ENCODE data around the gene PCDHA6.
"Not testable (repeated sequence)": the region's sequence is repeated elsewhere in the genome, so short reads cannot be mapped to it uniquely, and the experiment has no call there.

PCDHA6 gene

GRCh38 chr5:140794595-140795258 lies 33.0 kb upstream of the PCDHA6 start, which contains the start of gene PCDHA2:
Gene PCDHA2 (plus strand): TSS chr5:140794852.
- Histone ChIP-seq H3K36me3 (ENCODE audit: control insufficient read depth, insufficient read depth, low read length) (no peaks in the 10 kb centered on the region), H3K4me3 (replicated peaks; ENCODE audit: low read depth, low read length) (no peak within 1 kb of the TSS), H3K27me3 (replicated peaks; ENCODE audit: control insufficient read depth, insufficient read depth, low read length) (no peaks in the 10 kb centered on the region)
- no peak for TF ChIP-seq CTCF (IDR thresholded peaks at IDR 0.05; ENCODE audit: insufficient read depth, low read length, poor library complexity, severe bottlenecking)
- no peak for DNase-seq (ENCODE audit: extremely low read depth, insufficient read length)

GRCh38 chr5:140795259-140795641 lies 32.5 kb upstream of the PCDHA6 start:
- no peak for TF ChIP-seq CTCF (IDR thresholded peaks at IDR 0.05; ENCODE audit: insufficient read depth, low read length, poor library complexity, severe bottlenecking)
- Histone ChIP-seq H3K27me3 (replicated peaks; ENCODE audit: control insufficient read depth, insufficient read depth, low read length) (no peaks in the 10 kb centered on the region), H3K36me3 (ENCODE audit: control insufficient read depth, insufficient read depth, low read length) (no peaks in the 10 kb centered on the region), H3K4me3 (replicated peaks; ENCODE audit: low read depth, low read length) (no peak overlapping the region)
- DNase-seq (ENCODE audit: extremely low read depth, insufficient read length) = no peak

- not testable (repeated sequence) for H3K4me3 ChIP-seq (replicated peaks; ENCODE audit: low read depth, low read length); H3K36me3 ChIP-seq (ENCODE audit: control insufficient read depth, insufficient read depth, low read length); DNase-seq (ENCODE audit: extremely low read depth, insufficient read length); H3K27me3 ChIP-seq (replicated peaks; ENCODE audit: control insufficient read depth, insufficient read depth, low read length)
Observed at GRCh38 chr5:140796072-140796717, 31.6 kb upstream of the PCDHA6 start.

- Histone ChIP-seq H3K27me3 (replicated peaks; ENCODE audit: control insufficient read depth, insufficient read depth, low read length) (no peaks in the 10 kb centered on the region), H3K36me3 (ENCODE audit: control insufficient read depth, insufficient read depth, low read length) (no peaks in the 10 kb centered on the region), H3K4me3 (replicated peaks; ENCODE audit: low read depth, low read length) (no peak overlapping the region)
- no peak for TF ChIP-seq CTCF (IDR thresholded peaks at IDR 0.05; ENCODE audit: insufficient read depth, low read length, poor library complexity, severe bottlenecking)
- no peak for DNase-seq (ENCODE audit: extremely low read depth, insufficient read length)
Observed at GRCh38 chr5:140796718-140797095, 31.1 kb upstream of the PCDHA6 start.

- Histone ChIP-seq H3K27me3 (replicated peaks; ENCODE audit: control insufficient read depth, insufficient read depth, low read length) (no peaks in the 10 kb centered on the region), H3K36me3 (ENCODE audit: control insufficient read depth, insufficient read depth, low read length) (no peaks in the 10 kb centered on the region), H3K4me3 (replicated peaks; ENCODE audit: low read depth, low read length) (no peak within 1 kb of the TSS)
- no peak for DNase-seq (ENCODE audit: extremely low read depth, insufficient read length)
- no peak for TF ChIP-seq CTCF (IDR thresholded peaks at IDR 0.05; ENCODE audit: insufficient read depth, low read length, poor library complexity, severe bottlenecking)
Observed at GRCh38 chr5:140800816-140801493, 26.8 kb upstream of the PCDHA6 start, which contains the start of gene PCDHA3. Gene PCDHA3 (plus strand): TSS chr5:140801057.

- Histone ChIP-seq H3K36me3 (ENCODE audit: control insufficient read depth, insufficient read depth, low read length) (no peaks in the 10 kb centered on the region), H3K4me3 (replicated peaks; ENCODE audit: low read depth, low read length) (no peak overlapping the region), H3K27me3 (replicated peaks; ENCODE audit: control insufficient read depth, insufficient read depth, low read length) (no peaks in the 10 kb centered on the region)
- no peak for TF ChIP-seq CTCF (IDR thresholded peaks at IDR 0.05; ENCODE audit: insufficient read depth, low read length, poor library complexity, severe bottlenecking)
- no peak for DNase-seq (ENCODE audit: extremely low read depth, insufficient read length)
Observed at GRCh38 chr5:140801494-140801841, 26.3 kb upstream of the PCDHA6 start.

- DNase-seq (ENCODE audit: extremely low read depth, insufficient read length); H3K36me3 ChIP-seq (ENCODE audit: control insufficient read depth, insufficient read depth, low read length); H3K27me3 ChIP-seq (replicated peaks; ENCODE audit: control insufficient read depth, insufficient read depth, low read length); H3K4me3 ChIP-seq (replicated peaks; ENCODE audit: low read depth, low read length): not testable (repeated sequence)
Observed at GRCh38 chr5:140802381-140802780, 25.4 kb upstream of the PCDHA6 start.

Measured in GM06990 (cell line).